Measurements from ENCODE around the gene PTPRN2.

PTPRN2 gene

GRCh38 chr7:157607218-157607617 lies 980.4 kb downstream of the PTPRN2 start:
- no peak overlapping the region for H3K4me3 ChIP-seq (ENCODE audit: low read depth, low read length)
- TF ChIP-seq CTCF (IDR thresholded peaks at IDR 0.05; ENCODE audit: low read depth, low read length), result no peak

GRCh38 chr7:157606140-157606539 lies 981.5 kb downstream of the PTPRN2 start:
- H3K4me3 ChIP-seq (ENCODE audit: low read depth, low read length), result no peak overlapping the region
- no peak for TF ChIP-seq CTCF (IDR thresholded peaks at IDR 0.05; ENCODE audit: low read depth, low read length)

GRCh38 chr7:157605638-157606037 lies 982.0 kb downstream of the PTPRN2 start:
- TF ChIP-seq CTCF (IDR thresholded peaks at IDR 0.05; ENCODE audit: low read depth, low read length), result no peak
- H3K4me3 ChIP-seq (ENCODE audit: low read depth, low read length), result no peak overlapping the region

- H3K4me3 ChIP-seq (ENCODE audit: low read depth, low read length), result no peak overlapping the region
- no peak for TF ChIP-seq CTCF (IDR thresholded peaks at IDR 0.05; ENCODE audit: low read depth, low read length)
These were observed 982.8 kb downstream of the PTPRN2 start for GRCh38 chr7:157604661-157605381.

GRCh38 chr7:157603716-157604115 lies 983.9 kb downstream of the PTPRN2 start:
- H3K4me3 ChIP-seq (ENCODE audit: low read depth, low read length), result no peak overlapping the region
- no peak for TF ChIP-seq CTCF (IDR thresholded peaks at IDR 0.05; ENCODE audit: low read depth, low read length)

- H3K4me3 ChIP-seq (ENCODE audit: low read depth, low read length), result no peak overlapping the region
- no peak for TF ChIP-seq CTCF (IDR thresholded peaks at IDR 0.05; ENCODE audit: low read depth, low read length)
These were observed 984.6 kb downstream of the PTPRN2 start for GRCh38 chr7:157603005-157603404.

GRCh38 chr7:157602581-157602980 lies 985.0 kb downstream of the PTPRN2 start:
- TF ChIP-seq CTCF (IDR thresholded peaks at IDR 0.05; ENCODE audit: low read depth, low read length), result no peak

More at GRCh38 chr7:157602581-157602980, 985.0 kb downstream of the PTPRN2 start:
- no peak overlapping the region for H3K4me3 ChIP-seq (ENCODE audit: low read depth, low read length)

All from WI38 (cell line).